ENCODE measurements around the gene MSANTD1.
"Not testable (repeated sequence)": the region's sequence is repeated elsewhere in the genome, so short reads cannot be mapped to it uniquely, and the experiment has no call there.

MSANTD1 gene

GRCh38 chr4:3291411-3291968 is 42.5 kb downstream of the MSANTD1 start:
- no peak for DNase-seq (ENCODE audit: low spot score)

GRCh38 chr4:3291969-3292570 is 43.1 kb downstream of the MSANTD1 start:
- no peak for DNase-seq (ENCODE audit: low spot score)

- peak; percentile 61 for DNase-seq (ENCODE audit: low spot score)
Measured at GRCh38 chr4:3292571-3293400, 43.8 kb downstream of the MSANTD1 start, which contains the start of gene RGS12. Gene RGS12, plus strand, starts transcription at chr4:3293021. Its CDS starts 23,150 bp downstream, at chr4:3316171.

- peak; percentile 19 for DNase-seq (ENCODE audit: low spot score)
Measured at GRCh38 chr4:3293401-3294391, 44.7 kb downstream of the MSANTD1 start.

GRCh38 chr4:3294401-3295241 is 45.7 kb downstream of the MSANTD1 start:
- DNase-seq (ENCODE audit: low spot score) = no peak

GRCh38 chr4:3295837-3296624 is 47.1 kb downstream of the MSANTD1 start:
- no peak for DNase-seq (ENCODE audit: low spot score)

GRCh38 chr4:3296651-3297050 is 47.7 kb downstream of the MSANTD1 start:
- DNase-seq (ENCODE audit: low spot score) = no peak

- DNase-seq (ENCODE audit: low spot score) = no peak
Measured at GRCh38 chr4:3297066-3297859, 48.3 kb downstream of the MSANTD1 start.

- DNase-seq (ENCODE audit: low spot score) = no peak
Measured at GRCh38 chr4:3299122-3299975, 50.4 kb downstream of the MSANTD1 start.

- no peak for DNase-seq (ENCODE audit: low spot score)
Measured at GRCh38 chr4:3299976-3300671, 51.2 kb downstream of the MSANTD1 start.

GRCh38 chr4:3300882-3301281 is 51.9 kb downstream of the MSANTD1 start:
- DNase-seq (ENCODE audit: low spot score) = not testable (repeated sequence)

- no peak for DNase-seq (ENCODE audit: low spot score)
Measured at GRCh38 chr4:3301450-3302172, 52.7 kb downstream of the MSANTD1 start.

GRCh38 chr4:3302173-3302785 is 53.3 kb downstream of the MSANTD1 start:
- peak; percentile 29 for DNase-seq (ENCODE audit: low spot score)

GRCh38 chr4:3302786-3303564 is 54.0 kb downstream of the MSANTD1 start:
- no peak for DNase-seq (ENCODE audit: low spot score)

GRCh38 chr4:3303565-3303824 is 54.5 kb downstream of the MSANTD1 start:
- no peak for DNase-seq (ENCODE audit: low spot score)

All from NAMALWA (cell line).